Omental fat pad (tissue), 4 donors: ENCODE results near the gene BCAS1. TPM values are rescaled to one million over a fixed set of nuclear protein-coding genes. Genes with fewer than 3 reads are reported as not detected.

Experiments
- ATAC-seq: fragments of 150-250 bp; one replicate; pipeline ENCODE4 v1.9.1; 2016; ENCODE audit warnings: mild to moderate bottlenecking, moderate library complexity; ENCODE audit not compliant: low FRiP score
- DNase-seq: peaks from one replicate; pipeline ENCODE4 v3.0.0-alpha.2; 2019; ENCODE audit warnings: low spot score
- CTCF ChIP-seq, 3 donors: fragments of 450-650 bp; IDR thresholded peaks; one replicate each; pipeline ENCODE4 v1.5.1; 2016 to 2017; ENCODE audit warnings: antibody characterized with exemption in 3 of 3, mild to moderate bottlenecking in 3 of 3, moderate library complexity in 2 of 3
- total RNA-seq, 4 donors: library from RNA; depleted of rRNA; stranded (reverse); fragments of >200 nt; gene quantifications; one replicate each; pipeline ENCODE4 v1.1.0, GENCODE V29; 2016

BCAS1 gene
- total RNA-seq, 4 donors from 2014 or later = 0.50 to 2.2 (median 0.56) TPM; not detected in 1

GRCh38 chr20:54103067-54103761 lies 32.8 kb upstream of the BCAS1 start:
- ATAC-seq = peak; percentile 48
- peak; percentile 70 for DNase-seq
- no peak for TF ChIP-seq CTCF (IDR thresholded peaks at IDR 0.05)

GRCh38 chr20:54102543-54102942 lies 32.1 kb upstream of the BCAS1 start:
- ATAC-seq (no peak), DNase-seq (no peak)
- no peak for TF ChIP-seq CTCF (IDR thresholded peaks at IDR 0.05)

GRCh38 chr20:54100563-54100962 lies 30.2 kb upstream of the BCAS1 start:
- no peak for DNase-seq
- TF ChIP-seq CTCF (IDR thresholded peaks at IDR 0.05) = no peak
- no peak for ATAC-seq

- ATAC-seq (no peak), DNase-seq (no peak)
- no peak for TF ChIP-seq CTCF (IDR thresholded peaks at IDR 0.05)
These were observed 29.5 kb upstream of the BCAS1 start for GRCh38 chr20:54099894-54100293.

- ATAC-seq (no peak), DNase-seq (no peak)
- TF ChIP-seq CTCF (IDR thresholded peaks at IDR 0.05) = no peak
These were observed 27.7 kb upstream of the BCAS1 start for GRCh38 chr20:54098047-54098446.

- TF ChIP-seq CTCF (IDR thresholded peaks at IDR 0.05) = no peak
- ATAC-seq (no peak), DNase-seq (no peak)
These were observed 26.8 kb upstream of the BCAS1 start for GRCh38 chr20:54097236-54097529.

GRCh38 chr20:54095824-54096223 lies 25.4 kb upstream of the BCAS1 start:
- ATAC-seq (no peak), DNase-seq (no peak)
- TF ChIP-seq CTCF (IDR thresholded peaks at IDR 0.05) = no peak
